Right ventricle myocardium inferior (tissue), 1 donor: ENCODE data around the gene GPC3. TPM values are rescaled to one million over a fixed set of nuclear protein-coding genes. Genes with fewer than 3 reads are reported as not detected.
"Not testable (repeated sequence)": the region's sequence is repeated elsewhere in the genome, so short reads cannot be mapped to it uniquely, and the experiment has no call there.

ENCODE experiments used
- ATAC-seq: fragments of 200-7000 bp; cut with Tn5 transposase; one replicate; pipeline ENCODE4 v1.9.1; 2020; ENCODE audit warnings: mild to moderate bottlenecking, moderate library complexity
- DNase-seq: peaks from one replicate; pipeline ENCODE4 v3.0.0; 2021; ENCODE audit errors: missing footprints
- intact Hi-C: fragments of 100-400 bp; cut with DNase I; formaldehyde crosslinking; loops from one replicate; pipeline ENCODE4 v1.11.0; 2022
- total RNA-seq: library from RNA; stranded (reverse); fragmentation: NEBNext Ultra II Directional; extraction: Animal tissue kit (Norgen Biotek cat#: 25700); gene quantifications from one replicate; pipeline ENCODE4 v1.2.1, GENCODE V29; 2021
- donor health status: DM: no; HTN: yes; CAD: no; lungs with severe emphysema.

Gene GPC3
- total RNA-seq, 1 donor from 2014 or later: 8.5 TPM

GRCh38 chrX:134000260-134001245 is 15.2 kb upstream of the GPC3 start:
- ATAC-seq (no peak), DNase-seq (no peak)
- intact Hi-C loops: no loop called here

GRCh38 chrX:133999031-133999705 is 13.8 kb upstream of the GPC3 start:
- DNase-seq: peak; percentile 71
- ATAC-seq: peak; percentile 59

DNA sequence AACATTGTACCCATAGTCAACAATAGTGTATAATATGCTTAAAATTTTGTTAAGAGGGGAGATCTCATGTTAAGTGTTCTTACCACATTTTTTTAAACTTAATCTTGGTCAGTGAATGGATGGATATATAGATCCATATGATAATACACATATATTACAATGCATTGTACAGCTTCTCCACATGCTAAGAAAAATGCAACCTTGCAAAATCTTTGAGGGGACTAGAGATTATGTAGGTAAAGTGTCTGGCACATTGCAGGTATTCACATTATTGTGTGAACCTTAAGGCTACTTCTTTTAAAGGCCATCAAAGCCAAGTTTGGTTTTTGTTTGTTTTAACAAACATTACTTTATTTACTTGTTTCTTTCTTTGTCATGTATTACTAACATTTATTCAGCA is 10.4 kb upstream of the GPC3 start:
- ATAC-seq (no peak), DNase-seq (no peak)
- intact Hi-C loops: no loop called here

More at GRCh38 chrX:133999031-133999705, 13.8 kb upstream of the GPC3 start:
- intact Hi-C loops: no loop called here

- DNase-seq (no peak), ATAC-seq (no peak)
- intact Hi-C loops: no loop called here
These were observed 9.2 kb upstream of the GPC3 start for GRCh38 chrX:133994576-133994975.

DNA sequence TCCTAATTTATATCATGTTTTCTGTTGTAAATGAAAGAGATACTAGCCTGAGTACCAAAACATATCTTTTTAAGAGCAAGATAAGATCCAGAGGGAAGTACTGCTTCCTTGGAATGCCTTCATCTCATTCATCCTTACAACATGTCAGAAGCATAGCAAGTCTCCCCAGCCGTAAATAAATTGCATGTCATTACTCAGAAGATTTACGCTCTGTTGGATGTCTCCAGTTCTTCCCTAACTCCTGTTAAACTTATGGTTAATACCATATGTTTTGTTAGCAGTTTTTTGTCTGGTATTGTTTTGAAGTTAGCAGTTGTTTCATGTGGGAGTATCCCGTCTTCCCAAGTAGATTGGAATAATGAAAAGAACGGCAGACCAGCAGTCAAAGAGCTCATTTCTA is 7.5 kb upstream of the GPC3 start:
- no peak for DNase-seq
- intact Hi-C loops: no loop called here
- ATAC-seq: no peak

- intact Hi-C loops: no loop called here
- ATAC-seq (no peak), DNase-seq (no peak)
These were observed 6.4 kb upstream of the GPC3 start for GRCh38 chrX:133991814-133992213.

GRCh38 chrX:133991057-133991456 is 5.7 kb upstream of the GPC3 start:
- ATAC-seq, intact Hi-C loops, DNase-seq: not testable (repeated sequence)

DNA sequence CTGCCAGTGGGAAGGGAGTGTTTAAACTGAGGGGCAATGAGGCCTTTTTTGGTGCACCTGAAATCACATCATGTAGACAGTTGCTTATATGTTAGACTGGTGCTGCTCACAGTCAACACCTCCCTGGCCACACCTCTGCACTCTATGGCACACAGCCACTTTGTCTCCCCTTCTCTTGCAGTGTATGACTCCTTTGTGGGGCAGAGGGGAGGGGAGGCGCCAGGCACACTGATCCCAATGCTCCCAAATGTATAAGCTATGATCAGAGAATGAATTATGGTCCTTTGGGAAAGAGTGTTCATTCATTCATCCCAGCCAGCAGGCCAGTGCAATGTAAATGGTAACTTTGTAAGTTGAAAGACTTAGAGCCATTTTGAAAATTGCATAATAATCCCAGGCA is 4.6 kb upstream of the GPC3 start:
- ATAC-seq (no peak), DNase-seq (no peak)
- intact Hi-C loops: no loop called here

DNA sequence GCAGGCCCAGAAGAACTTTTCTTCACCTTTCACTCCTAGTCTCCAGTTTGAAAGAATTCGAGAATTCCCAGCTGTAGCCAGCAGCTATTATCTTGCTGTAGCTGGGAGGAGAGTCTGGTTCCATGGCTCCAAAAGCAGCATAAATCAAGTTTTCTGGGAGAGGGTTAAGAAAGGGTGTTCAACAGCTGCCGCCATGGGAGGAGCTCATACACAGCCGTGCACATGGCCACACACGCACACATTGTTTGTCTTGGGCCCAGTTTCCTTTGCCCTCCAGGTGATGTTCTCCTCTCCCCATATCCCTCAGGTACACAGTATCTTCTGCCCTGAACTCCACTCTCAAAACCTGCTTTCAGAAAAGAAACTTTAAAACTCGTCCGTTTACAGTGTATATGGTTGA is 4.1 kb upstream of the GPC3 start:
- ATAC-seq: no peak
- intact Hi-C loops: no loop called here
- DNase-seq: no peak

DNA sequence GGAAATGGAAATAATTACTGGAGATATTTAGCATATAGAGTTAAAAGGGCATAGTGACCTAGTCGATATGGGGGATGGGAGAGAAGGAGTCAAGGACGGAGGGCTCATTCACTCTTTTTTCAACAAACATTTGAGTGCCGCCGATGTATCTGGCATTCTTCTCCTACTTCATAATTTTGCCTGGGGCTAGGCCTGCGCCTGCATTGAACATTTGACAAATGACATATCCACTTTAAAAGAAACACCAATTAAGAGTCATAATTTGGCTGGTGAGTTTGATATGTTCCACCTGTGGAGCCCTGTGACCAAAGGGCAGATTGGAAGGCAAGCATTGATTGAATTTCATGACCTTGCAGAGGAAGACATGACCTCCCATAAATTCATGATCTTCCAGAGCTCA is 2.6 kb upstream of the GPC3 start:
- ATAC-seq: no peak
- no peak for DNase-seq
- intact Hi-C loops: no loop called here

GRCh38 chrX:133987188-133987587 is 1.8 kb upstream of the GPC3 start:
- ATAC-seq: no peak
- intact Hi-C loops: no loop called here
- no peak for DNase-seq

DNA sequence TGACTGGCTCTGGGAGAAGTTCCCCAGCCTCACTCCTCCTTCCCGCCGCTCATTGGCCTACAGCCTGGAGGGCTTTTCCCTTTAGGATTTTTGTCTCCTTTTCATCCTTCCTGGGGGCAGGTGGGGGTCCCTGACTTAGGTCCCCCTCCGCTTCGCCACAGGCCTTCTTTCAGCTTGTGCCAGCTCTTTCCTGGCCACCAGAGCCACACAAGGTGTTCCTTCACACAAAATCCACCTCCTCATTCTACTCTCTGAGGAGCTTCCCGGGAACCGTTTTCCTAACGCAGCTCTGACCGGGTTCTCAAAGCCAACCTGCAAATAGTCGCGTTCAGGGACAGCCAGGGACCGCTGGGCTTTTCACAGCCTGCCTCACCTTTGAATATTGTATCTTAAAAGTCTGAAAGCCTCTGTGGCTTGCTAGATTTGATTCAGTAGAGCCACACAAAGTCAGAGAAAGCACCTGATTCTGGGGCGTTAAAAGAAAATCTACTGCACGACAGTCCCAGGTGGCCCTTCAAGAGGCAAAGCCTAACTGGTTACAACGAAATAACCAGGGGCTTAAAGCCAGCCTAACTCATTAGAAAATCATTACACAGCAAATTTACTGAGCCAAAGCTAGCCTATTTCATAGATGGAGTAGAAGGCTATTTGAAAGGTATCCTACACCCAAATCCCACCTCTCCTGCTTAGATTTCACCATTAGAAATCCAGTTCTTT is 731 bp upstream of the GPC3 start:
- intact Hi-C loops: no loop called here
- no peak for ATAC-seq
- no peak for DNase-seq

- no peak for DNase-seq
- intact Hi-C loops: no loop called here
- no peak for ATAC-seq
These were observed 584 bp downstream of the GPC3 start for GRCh38 chrX:133984857-133985163.

GRCh38 chrX:133983974-133984845 is 1.2 kb downstream of the GPC3 start:
- intact Hi-C loops: no loop called here
- DNase-seq (no peak), ATAC-seq (no peak)

GRCh38 chrX:133983256-133983973 is 2.0 kb downstream of the GPC3 start:
- ATAC-seq: no peak
- DNase-seq: no peak
- intact Hi-C loops: no loop called here

DNA sequence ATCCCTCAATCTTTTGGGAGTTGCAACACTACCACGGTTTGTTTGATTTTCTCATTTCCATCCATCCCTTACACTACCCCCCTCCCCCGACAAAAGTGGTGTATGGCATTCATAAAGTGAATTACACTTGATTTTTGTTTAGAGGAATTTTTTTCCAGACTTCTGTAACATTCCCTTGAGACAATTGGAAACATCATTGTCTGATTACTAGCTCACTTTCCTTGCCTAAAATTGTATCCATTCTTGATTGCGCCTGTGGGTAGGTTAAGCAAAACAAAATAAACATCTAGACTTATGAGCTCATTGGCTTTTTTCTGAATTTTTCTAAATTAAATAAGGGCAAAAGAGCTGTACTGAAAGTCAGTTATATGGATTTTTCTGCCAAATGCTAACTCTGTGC is 3.5 kb downstream of the GPC3 start:
- intact Hi-C loops: no loop called here
- DNase-seq: no peak
- ATAC-seq: no peak

GRCh38 chrX:133980832-133981588 is 4.4 kb downstream of the GPC3 start:
- no peak for DNase-seq
- intact Hi-C loops: no loop called here
- no peak for ATAC-seq
